HEK293 (cell line): ENCODE results near the gene MESP2.

Experiments used
- CTCF ChIA-PET: fragments of 350-600 bp; formaldehyde crosslinking; extraction: SDS; loops from one replicate; lab custom pipeline; 2021; ENCODE audit warnings: antibody characterized with exemption; lab: Yijun Ruan, JAX
- POLR2A ChIA-PET: fragments of 300-600 bp; formaldehyde crosslinking; extraction: SDS; loops from one replicate; lab custom pipeline; 2020; ENCODE audit warnings: antibody characterized with exemption, inconsistent platforms; lab: Yijun Ruan, JAX
- H3K27ac ChIP-seq: fragments of 200-500 bp; sonication (Bioruptor generic); 2 replicates; pipeline ENCODE4 v1.5.1; 2014; ENCODE audit warnings: low read depth, low read length, control low read depth, inconsistent platforms; ENCODE audit errors: extremely low read depth
- H3K36me3 ChIP-seq, 2 experiments: fragments of 200-500 bp in 1 of 2; sonication (Bioruptor generic) in 1 of 2; 1 replicate in 1 of 2; 2 replicates in 1 of 2; pipeline ENCODE4 v1.5.1; 2014 to 2017; ENCODE audit warnings: inconsistent platforms in 2 of 2, low read length in 2 of 2; ENCODE audit not compliant: control insufficient read depth in 2 of 2, insufficient read depth in 1 of 2
- H3K4me1 ChIP-seq: fragments of 200-500 bp; sonication (Bioruptor generic); 2 replicates; pipeline ENCODE4 v1.5.1; 2014; ENCODE audit warnings: mild to moderate bottlenecking, low read length, inconsistent platforms; ENCODE audit not compliant: control insufficient read depth, insufficient read depth
- H3K4me3 ChIP-seq: 2 replicates; pipeline ENCODE4 v1.5.1; 2011; ENCODE audit warnings: low read depth, mild to moderate bottlenecking, control low read depth, low read length, moderate library complexity
- H3K9me3 ChIP-seq: fragments of 200-500 bp; sonication (Bioruptor generic); 2 replicates; pipeline ENCODE4 v1.5.1; 2014; ENCODE audit warnings: low read depth, low read length, inconsistent platforms; ENCODE audit not compliant: control insufficient read depth, insufficient read depth
- EGR2 ChIP-seq: fragments of 450-650 bp; formaldehyde crosslinking; IDR thresholded peaks from 2 replicates; pipeline ENCODE4 v1.5.1; 2016; ENCODE audit warnings: low read depth, missing biosample characterization, missing genetic modification characterization
- TCF7L2 ChIP-seq: IDR thresholded peaks from 2 replicates; pipeline ENCODE4 v1.6.1; 2011; ENCODE audit warnings: low read depth, mild to moderate bottlenecking, inconsistent platforms, low read length, moderate library complexity, borderline replicate concordance
- ZFHX2 ChIP-seq: fragments of 450-650 bp; formaldehyde crosslinking; conservative IDR thresholded peaks from 2 replicates; pipeline ENCODE4 v1.5.1; 2016; ENCODE audit warnings: missing biosample characterization, missing genetic modification characterization
- ZNF174 ChIP-seq: fragments of 450-650 bp; formaldehyde crosslinking; IDR thresholded peaks from 2 replicates; pipeline ENCODE4 v1.5.0; 2017; ENCODE audit warnings: missing biosample characterization, mild to moderate bottlenecking, missing genetic modification characterization
- ZNF202 ChIP-seq: fragments of 450-650 bp; formaldehyde crosslinking; IDR thresholded peaks from 2 replicates; pipeline ENCODE4 v1.5.1; 2016; ENCODE audit warnings: missing biosample characterization, missing genetic modification characterization, borderline replicate concordance
- ZNF324 ChIP-seq: fragments of 450-650 bp; formaldehyde crosslinking; IDR thresholded peaks from 2 replicates; pipeline ENCODE4 v1.5.1; 2016; ENCODE audit warnings: missing biosample characterization, missing genetic modification characterization
- ZNF610 ChIP-seq: fragments of 450-650 bp; formaldehyde crosslinking; IDR thresholded peaks from 2 replicates; pipeline ENCODE4 v1.5.1; 2016; ENCODE audit warnings: missing biosample characterization, missing genetic modification characterization, borderline replicate concordance
- ZNF792 ChIP-seq: fragments of 450-650 bp; formaldehyde crosslinking; IDR thresholded peaks from 2 replicates; pipeline ENCODE4 v1.5.1; 2016; ENCODE audit warnings: missing biosample characterization, missing genetic modification characterization
- TF ChIP-seq, protein P1 (sequence below): fragments of 450-650 bp; formaldehyde crosslinking; IDR thresholded peaks from 2 replicates; pipeline ENCODE4 v1.5.1; 2016; ENCODE audit warnings: missing biosample characterization, missing genetic modification characterization
- TF ChIP-seq, protein P2 (sequence below): fragments of 450-650 bp; IDR thresholded peaks from 2 replicates; pipeline ENCODE4 v1.5.1; 2018; ENCODE audit warnings: missing biosample characterization, mild to moderate bottlenecking, missing genetic modification characterization
- TF ChIP-seq, protein P3 (sequence below): fragments of 450-650 bp; formaldehyde crosslinking; IDR thresholded peaks from 2 replicates; pipeline ENCODE4 v1.5.1; 2016; ENCODE audit warnings: missing biosample characterization, missing genetic modification characterization, low read depth
- TF ChIP-seq, protein P4 (sequence below): fragments of 450-650 bp; formaldehyde crosslinking; IDR thresholded peaks from 2 replicates; pipeline ENCODE4 v1.5.1; 2016; ENCODE audit warnings: missing biosample characterization, missing genetic modification characterization
- TF ChIP-seq, protein P5 (sequence below): fragments of 450-650 bp; formaldehyde crosslinking; IDR thresholded peaks from 2 replicates; pipeline ENCODE4; 2016; ENCODE audit warnings: missing biosample characterization, missing genetic modification characterization
- TF ChIP-seq, protein P6 (sequence below): fragments of 450-650 bp; formaldehyde crosslinking; IDR thresholded peaks from 2 replicates; pipeline ENCODE4 v1.5.1; 2017; ENCODE audit warnings: missing biosample characterization, missing genetic modification characterization

Gene MESP2

DNA sequence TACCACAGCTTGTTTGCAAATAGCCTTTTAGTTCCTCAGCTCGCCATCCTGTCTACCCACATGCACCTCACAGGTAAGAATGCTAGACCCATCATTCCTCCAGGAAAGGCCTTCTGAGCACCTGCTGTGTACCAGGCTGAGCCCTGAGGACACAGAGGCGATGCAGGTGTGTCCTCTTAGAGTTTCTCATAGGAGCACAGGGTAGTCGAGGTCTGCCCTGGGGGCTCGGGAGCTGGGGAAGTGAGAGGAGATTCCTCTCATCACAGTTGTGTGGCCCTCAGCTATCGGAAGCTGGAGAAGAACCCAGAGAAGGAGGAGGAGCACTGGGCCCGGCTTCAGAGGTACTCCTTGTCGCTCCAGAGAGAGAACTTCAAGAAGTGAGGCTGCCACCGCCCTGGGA lies 33.1 kb upstream of the MESP2 start:
- H3K27ac ChIP-seq = peak overlapping the region; percentile 19; the same call in 1 of the 2 replicates
- H3K4me1 ChIP-seq = no peaks in the 10 kb centered on the region
- no peaks in the 10 kb centered on the region for H3K9me3 ChIP-seq
- POLR2A ChIA-PET = no interaction called here
- CTCF ChIA-PET = interaction anchor here (0.5 to 4.0 kb wide), 4 partner anchors 18 to 229 kb away, joined by 3 to 73 read pairs (median 4); no protein-coding TSS in a partner anchor
- H3K36me3 ChIP-seq = no peaks in the 10 kb centered on the region; a peak in 1 of 3 replicates
- no peak for TF ChIP-seq ZNF174 (tag by site-specific recombination)
- no peak for TF ChIP-seq ZNF202
- no peak for TF ChIP-seq ZNF324 (tag by site-specific recombination)
- TF ChIP-seq ZNF610 = no peak
- TF ChIP-seq, protein P1, sequence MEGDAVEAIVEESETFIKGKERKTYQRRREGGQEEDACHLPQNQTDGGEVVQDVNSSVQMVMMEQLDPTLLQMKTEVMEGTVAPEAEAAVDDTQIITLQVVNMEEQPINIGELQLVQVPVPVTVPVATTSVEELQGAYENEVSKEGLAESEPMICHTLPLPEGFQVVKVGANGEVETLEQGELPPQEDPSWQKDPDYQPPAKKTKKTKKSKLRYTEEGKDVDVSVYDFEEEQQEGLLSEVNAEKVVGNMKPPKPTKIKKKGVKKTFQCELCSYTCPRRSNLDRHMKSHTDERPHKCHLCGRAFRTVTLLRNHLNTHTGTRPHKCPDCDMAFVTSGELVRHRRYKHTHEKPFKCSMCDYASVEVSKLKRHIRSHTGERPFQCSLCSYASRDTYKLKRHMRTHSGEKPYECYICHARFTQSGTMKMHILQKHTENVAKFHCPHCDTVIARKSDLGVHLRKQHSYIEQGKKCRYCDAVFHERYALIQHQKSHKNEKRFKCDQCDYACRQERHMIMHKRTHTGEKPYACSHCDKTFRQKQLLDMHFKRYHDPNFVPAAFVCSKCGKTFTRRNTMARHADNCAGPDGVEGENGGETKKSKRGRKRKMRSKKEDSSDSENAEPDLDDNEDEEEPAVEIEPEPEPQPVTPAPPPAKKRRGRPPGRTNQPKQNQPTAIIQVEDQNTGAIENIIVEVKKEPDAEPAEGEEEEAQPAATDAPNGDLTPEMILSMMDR (tag by site-specific recombination) = no peak
- no peak for TF ChIP-seq ZNF792 (tag by site-specific recombination)
- TF ChIP-seq, protein P2, sequence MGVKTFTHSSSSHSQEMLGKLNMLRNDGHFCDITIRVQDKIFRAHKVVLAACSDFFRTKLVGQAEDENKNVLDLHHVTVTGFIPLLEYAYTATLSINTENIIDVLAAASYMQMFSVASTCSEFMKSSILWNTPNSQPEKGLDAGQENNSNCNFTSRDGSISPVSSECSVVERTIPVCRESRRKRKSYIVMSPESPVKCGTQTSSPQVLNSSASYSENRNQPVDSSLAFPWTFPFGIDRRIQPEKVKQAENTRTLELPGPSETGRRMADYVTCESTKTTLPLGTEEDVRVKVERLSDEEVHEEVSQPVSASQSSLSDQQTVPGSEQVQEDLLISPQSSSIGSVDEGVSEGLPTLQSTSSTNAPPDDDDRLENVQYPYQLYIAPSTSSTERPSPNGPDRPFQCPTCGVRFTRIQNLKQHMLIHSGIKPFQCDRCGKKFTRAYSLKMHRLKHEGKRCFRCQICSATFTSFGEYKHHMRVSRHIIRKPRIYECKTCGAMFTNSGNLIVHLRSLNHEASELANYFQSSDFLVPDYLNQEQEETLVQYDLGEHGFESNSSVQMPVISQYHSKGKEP (tag by site-specific recombination) = no peak
- no peak overlapping the region for H3K4me3 ChIP-seq

DNA sequence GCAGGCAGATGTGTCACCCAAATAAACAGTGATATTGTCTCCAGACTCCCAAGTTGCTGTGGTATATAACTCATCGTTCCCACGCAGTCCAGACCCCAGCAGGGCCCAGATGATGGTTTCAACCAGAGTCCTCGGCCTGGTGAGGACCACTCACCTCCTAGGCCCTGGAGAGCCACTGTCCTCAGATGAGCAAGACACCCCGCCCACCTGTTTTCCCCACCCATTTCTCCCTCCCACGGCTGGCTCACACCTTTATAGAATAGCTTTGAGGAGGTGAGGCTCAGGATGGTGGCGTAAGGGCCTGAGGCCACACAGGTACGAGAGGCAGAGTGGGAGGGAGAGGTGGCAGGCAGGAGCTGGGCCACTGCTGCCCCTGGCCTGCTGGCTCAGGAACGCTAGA lies 32.5 kb upstream of the MESP2 start:
- CTCF ChIA-PET = interaction anchor here (0.5 to 4.0 kb wide), 6 partner anchors 13 to 229 kb away, joined by 3 to 73 read pairs (median 3); no protein-coding TSS in a partner anchor
- no peaks in the 10 kb centered on the region for H3K4me1 ChIP-seq
- TF ChIP-seq, protein P1 (tag by site-specific recombination) = no peak
- TF ChIP-seq, protein P3, sequence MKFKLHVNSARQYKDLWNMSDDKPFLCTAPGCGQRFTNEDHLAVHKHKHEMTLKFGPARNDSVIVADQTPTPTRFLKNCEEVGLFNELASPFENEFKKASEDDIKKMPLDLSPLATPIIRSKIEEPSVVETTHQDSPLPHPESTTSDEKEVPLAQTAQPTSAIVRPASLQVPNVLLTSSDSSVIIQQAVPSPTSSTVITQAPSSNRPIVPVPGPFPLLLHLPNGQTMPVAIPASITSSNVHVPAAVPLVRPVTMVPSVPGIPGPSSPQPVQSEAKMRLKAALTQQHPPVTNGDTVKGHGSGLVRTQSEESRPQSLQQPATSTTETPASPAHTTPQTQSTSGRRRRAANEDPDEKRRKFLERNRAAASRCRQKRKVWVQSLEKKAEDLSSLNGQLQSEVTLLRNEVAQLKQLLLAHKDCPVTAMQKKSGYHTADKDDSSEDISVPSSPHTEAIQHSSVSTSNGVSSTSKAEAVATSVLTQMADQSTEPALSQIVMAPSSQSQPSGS (tag by site-specific recombination) = no peak
- TF ChIP-seq TCF7L2 (no peak), ZFHX2 (tag by site-specific recombination) (0 out of 2 replicates have a peak, but pooled peaks have one; percentile 14), EGR2 (tag by site-specific recombination) (peak; percentile 29; the same call in 1 of the 2 replicates)
- TF ChIP-seq, protein P4, sequence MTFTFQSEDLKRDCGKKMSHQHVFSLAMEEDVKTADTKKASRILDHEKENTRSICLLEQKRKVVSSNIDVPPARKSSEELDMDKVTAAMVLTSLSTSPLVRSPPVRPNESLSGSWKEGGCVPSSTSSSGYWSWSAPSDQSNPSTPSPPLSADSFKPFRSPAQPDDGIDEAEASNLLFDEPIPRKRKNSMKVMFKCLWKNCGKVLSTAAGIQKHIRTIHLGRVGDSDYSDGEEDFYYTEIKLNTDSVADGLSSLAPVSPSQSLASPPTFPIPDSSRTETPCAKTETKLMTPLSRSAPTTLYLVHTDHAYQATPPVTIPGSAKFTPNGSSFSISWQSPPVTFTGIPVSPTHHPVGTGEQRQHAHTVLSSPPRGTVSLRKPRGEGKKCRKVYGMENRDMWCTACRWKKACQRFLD (tag by site-specific recombination) = no peak
- TF ChIP-seq, protein P5, sequence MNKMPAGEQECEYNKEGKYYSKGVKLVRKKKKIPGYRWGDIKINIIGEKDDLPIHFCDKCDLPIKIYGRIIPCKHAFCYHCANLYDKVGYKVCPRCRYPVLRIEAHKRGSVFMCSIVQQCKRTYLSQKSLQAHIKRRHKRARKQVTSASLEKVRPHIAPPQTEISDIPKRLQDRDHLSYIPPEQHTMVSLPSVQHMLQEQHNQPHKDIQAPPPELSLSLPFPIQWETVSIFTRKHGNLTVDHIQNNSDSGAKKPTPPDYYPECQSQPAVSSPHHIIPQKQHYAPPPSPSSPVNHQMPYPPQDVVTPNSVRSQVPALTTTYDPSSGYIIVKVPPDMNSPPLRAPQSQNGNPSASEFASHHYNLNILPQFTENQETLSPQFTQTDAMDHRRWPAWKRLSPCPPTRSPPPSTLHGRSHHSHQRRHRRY (tag by site-specific recombination) = no peak
- TF ChIP-seq, protein P2 (tag by site-specific recombination) = no peak
- TF ChIP-seq, protein P6, sequence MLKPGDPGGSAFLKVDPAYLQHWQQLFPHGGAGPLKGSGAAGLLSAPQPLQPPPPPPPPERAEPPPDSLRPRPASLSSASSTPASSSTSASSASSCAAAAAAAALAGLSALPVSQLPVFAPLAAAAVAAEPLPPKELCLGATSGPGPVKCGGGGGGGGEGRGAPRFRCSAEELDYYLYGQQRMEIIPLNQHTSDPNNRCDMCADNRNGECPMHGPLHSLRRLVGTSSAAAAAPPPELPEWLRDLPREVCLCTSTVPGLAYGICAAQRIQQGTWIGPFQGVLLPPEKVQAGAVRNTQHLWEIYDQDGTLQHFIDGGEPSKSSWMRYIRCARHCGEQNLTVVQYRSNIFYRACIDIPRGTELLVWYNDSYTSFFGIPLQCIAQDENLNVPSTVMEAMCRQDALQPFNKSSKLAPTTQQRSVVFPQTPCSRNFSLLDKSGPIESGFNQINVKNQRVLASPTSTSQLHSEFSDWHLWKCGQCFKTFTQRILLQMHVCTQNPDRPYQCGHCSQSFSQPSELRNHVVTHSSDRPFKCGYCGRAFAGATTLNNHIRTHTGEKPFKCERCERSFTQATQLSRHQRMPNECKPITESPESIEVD = no peak
- TF ChIP-seq, all 188 proteins: peak for 2
- Histone ChIP-seq H3K9me3 (no peaks in the 10 kb centered on the region), H3K36me3 (no peaks in the 10 kb centered on the region; a peak in 1 of 3 replicates), H3K4me3 (no peak overlapping the region), H3K27ac (no peak overlapping the region)
- POLR2A ChIA-PET = no interaction called here
